Measurements from ENCODE around the gene RPL11. TPM values are rescaled to one million over a fixed set of nuclear protein-coding genes. Genes with fewer than 3 reads are reported as not detected.

The RPL11 gene
- total RNA-seq, 2 donors from 2014 or later = 1,338 to 1,473 TPM

DNA sequence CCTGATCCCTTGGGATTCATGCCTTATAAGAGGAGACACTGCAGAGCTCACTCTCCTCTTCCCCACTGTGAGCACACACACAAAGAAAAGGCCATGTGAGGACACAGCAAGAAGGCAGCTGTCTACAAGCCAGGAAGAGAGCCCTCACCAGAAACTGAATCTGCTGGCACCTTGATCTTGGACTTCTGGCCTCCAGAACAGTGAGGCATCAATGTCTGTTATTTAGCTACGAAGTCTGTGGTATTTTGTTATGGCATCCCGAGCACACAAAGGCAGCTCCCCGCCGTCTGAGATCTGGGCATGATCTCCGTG, 47.1 kb upstream of the RPL11 start:
- H3K27ac ChIP-seq (ENCODE audit: low read depth, low read length) = no peak overlapping the region
- H3K9me3 Mint-ChIP-seq = no peaks in the 10 kb centered on the region
- H3K4me1 ChIP-seq (ENCODE audit: control insufficient read depth, insufficient read depth, low read length) = peaks cover 4% of the 10 kb centered on the region
- peaks cover 28% of the 10 kb centered on the region for H3K4me1 Mint-ChIP-seq
- no peaks in the 10 kb centered on the region for H3K36me3 Mint-ChIP-seq (ENCODE audit: low read depth)
- no peak overlapping the region for H3K27ac Mint-ChIP-seq
- peaks cover 2% of the 10 kb centered on the region for H3K27me3 Mint-ChIP-seq (ENCODE audit: insufficient read depth)
- no peak for DNase-seq
- H3K27me3 ChIP-seq (ENCODE audit: control insufficient read depth, insufficient read depth, low read length, poor library complexity, severe bottlenecking) = no peaks in the 10 kb centered on the region
- no peak overlapping the region for H3K4me3 ChIP-seq (ENCODE audit: low read length)
- no peaks in the 10 kb centered on the region for H3K9me3 ChIP-seq (ENCODE audit: control insufficient read depth, low read length)
- TF ChIP-seq, protein P1, sequence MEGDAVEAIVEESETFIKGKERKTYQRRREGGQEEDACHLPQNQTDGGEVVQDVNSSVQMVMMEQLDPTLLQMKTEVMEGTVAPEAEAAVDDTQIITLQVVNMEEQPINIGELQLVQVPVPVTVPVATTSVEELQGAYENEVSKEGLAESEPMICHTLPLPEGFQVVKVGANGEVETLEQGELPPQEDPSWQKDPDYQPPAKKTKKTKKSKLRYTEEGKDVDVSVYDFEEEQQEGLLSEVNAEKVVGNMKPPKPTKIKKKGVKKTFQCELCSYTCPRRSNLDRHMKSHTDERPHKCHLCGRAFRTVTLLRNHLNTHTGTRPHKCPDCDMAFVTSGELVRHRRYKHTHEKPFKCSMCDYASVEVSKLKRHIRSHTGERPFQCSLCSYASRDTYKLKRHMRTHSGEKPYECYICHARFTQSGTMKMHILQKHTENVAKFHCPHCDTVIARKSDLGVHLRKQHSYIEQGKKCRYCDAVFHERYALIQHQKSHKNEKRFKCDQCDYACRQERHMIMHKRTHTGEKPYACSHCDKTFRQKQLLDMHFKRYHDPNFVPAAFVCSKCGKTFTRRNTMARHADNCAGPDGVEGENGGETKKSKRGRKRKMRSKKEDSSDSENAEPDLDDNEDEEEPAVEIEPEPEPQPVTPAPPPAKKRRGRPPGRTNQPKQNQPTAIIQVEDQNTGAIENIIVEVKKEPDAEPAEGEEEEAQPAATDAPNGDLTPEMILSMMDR (conservative IDR thresholded peaks at IDR 0.05) = no peak
- no peaks in the 10 kb centered on the region for H3K36me3 ChIP-seq (ENCODE audit: control insufficient read depth, insufficient read depth, low read length)
- H3K9ac ChIP-seq (ENCODE audit: extremely low read depth, low read length, poor library complexity, severe bottlenecking) = no peak overlapping the region
- 86 to 97% methylated on average over 5 of the region's 5 CpGs for WGBS, 2 experiments (ENCODE audit: insufficient coverage in 1 of 2, insufficient read length in 1 of 2)
- no peak overlapping the region for H3K4me3 Mint-ChIP-seq

DNA sequence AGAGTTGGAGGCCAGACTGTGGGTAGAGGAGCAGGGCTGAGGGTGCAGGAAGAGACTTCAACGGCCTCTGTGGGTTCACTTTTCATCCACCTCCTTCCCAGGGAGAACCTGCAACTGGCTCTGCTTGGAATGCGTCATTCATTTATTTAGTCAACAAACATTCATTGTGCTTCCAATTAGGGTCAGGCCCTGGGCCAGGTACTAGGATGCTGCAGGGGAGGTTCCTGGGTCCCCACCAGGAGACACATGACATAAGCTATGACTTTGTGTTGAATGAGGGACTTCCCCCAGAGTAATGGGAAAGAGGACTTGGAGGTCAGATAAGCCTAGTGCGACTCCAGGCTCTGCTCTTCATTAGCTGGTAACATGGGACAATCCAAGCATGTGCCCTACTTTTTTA, 46.3 kb upstream of the RPL11 start:
- H3K9me3 Mint-ChIP-seq = no peaks in the 10 kb centered on the region
- H3K4me1 Mint-ChIP-seq = peaks cover 28% of the 10 kb centered on the region
- no peak overlapping the region for H3K4me3 Mint-ChIP-seq
- DNase-seq = no peak
- no peaks in the 10 kb centered on the region for H3K9me3 ChIP-seq (ENCODE audit: control insufficient read depth, low read length)
- 92 to 94% methylated on average over 1 to 3 of the region's 3 CpGs for WGBS, 2 experiments (ENCODE audit: insufficient coverage in 1 of 2, insufficient read length in 1 of 2)
- H3K27me3 Mint-ChIP-seq (ENCODE audit: insufficient read depth) = peaks cover 3% of the 10 kb centered on the region
- no peak overlapping the region for H3K4me3 ChIP-seq (ENCODE audit: low read length)
- no peaks in the 10 kb centered on the region for H3K27me3 ChIP-seq (ENCODE audit: control insufficient read depth, insufficient read depth, low read length, poor library complexity, severe bottlenecking)
- H3K27ac Mint-ChIP-seq = no peak overlapping the region
- H3K36me3 ChIP-seq (ENCODE audit: control insufficient read depth, insufficient read depth, low read length) = no peaks in the 10 kb centered on the region
- no peaks in the 10 kb centered on the region for H3K36me3 Mint-ChIP-seq (ENCODE audit: low read depth)
- peaks cover 4% of the 10 kb centered on the region for H3K4me1 ChIP-seq (ENCODE audit: control insufficient read depth, insufficient read depth, low read length)
- H3K9ac ChIP-seq (ENCODE audit: extremely low read depth, low read length, poor library complexity, severe bottlenecking) = no peak overlapping the region
- TF ChIP-seq, protein P1 (conservative IDR thresholded peaks at IDR 0.05) = no peak
- H3K27ac ChIP-seq (ENCODE audit: low read depth, low read length) = no peak overlapping the region

DNA sequence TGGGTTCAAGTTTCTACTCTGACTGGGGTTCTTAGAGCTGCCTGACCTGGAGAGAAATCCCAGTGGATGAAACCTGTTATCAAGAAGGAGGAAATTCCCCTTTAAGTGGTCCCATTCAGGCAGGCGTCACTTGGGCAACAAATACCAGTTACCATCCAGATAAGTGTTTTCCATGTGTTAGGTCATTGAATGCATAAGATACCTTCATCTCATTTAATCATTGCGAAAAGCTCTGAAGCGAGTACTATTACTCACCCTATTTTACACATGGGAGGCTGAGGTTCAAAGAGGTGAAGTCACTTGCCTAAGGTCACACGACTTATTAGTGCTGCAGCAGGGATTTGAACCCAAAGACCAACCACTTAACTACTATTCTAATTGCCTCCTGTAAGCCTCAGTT, 45.5 kb upstream of the RPL11 start:
- Mint-ChIP-seq H3K36me3 (ENCODE audit: low read depth) (no peaks in the 10 kb centered on the region), H3K4me1 (peaks cover 28% of the 10 kb centered on the region), H3K27ac (no peak overlapping the region), H3K9me3 (no peaks in the 10 kb centered on the region), H3K27me3 (ENCODE audit: insufficient read depth) (peaks cover 7% of the 10 kb centered on the region), H3K4me3 (no peak overlapping the region)
- DNase-seq = no peak
- WGBS, 2 experiments (ENCODE audit: insufficient coverage in 1 of 2, insufficient read length in 1 of 2) = 88 to 100% methylated on average over 1 to 4 of the region's 4 CpGs
- Histone ChIP-seq H3K4me1 (ENCODE audit: control insufficient read depth, insufficient read depth, low read length) (peaks cover 4% of the 10 kb centered on the region), H3K4me3 (ENCODE audit: low read length) (no peak overlapping the region), H3K36me3 (ENCODE audit: control insufficient read depth, insufficient read depth, low read length) (no peaks in the 10 kb centered on the region), H3K9me3 (ENCODE audit: control insufficient read depth, low read length) (no peaks in the 10 kb centered on the region), H3K27me3 (ENCODE audit: control insufficient read depth, insufficient read depth, low read length, poor library complexity, severe bottlenecking) (no peaks in the 10 kb centered on the region), H3K27ac (ENCODE audit: low read depth, low read length) (no peak overlapping the region), H3K9ac (ENCODE audit: extremely low read depth, low read length, poor library complexity, severe bottlenecking) (no peak overlapping the region)
- TF ChIP-seq, protein P1 (conservative IDR thresholded peaks at IDR 0.05) = no peak

Data from endodermal cell (in vitro differentiated cells).